Mesenchymal stem cell (in vitro differentiated cells and primary cell): ENCODE data around the gene HADHB.
A peak's percentile ranks its signal among the peaks of the same experiment; 100 is the strongest.

Experiments
- DNase-seq: peaks from one replicate; pipeline ENCODE4 v3.0.0-alpha.2; 2013
- H2AFZ ChIP-seq: one replicate; pipeline ENCODE4 v1.6.1; 2013; ENCODE audit warnings: low read depth, mild to moderate bottlenecking, control low read depth, inconsistent platforms, low read length, moderate library complexity
- H2AK5ac ChIP-seq: 2 replicates; pipeline ENCODE4 v1.6.1; 2013; ENCODE audit warnings: low read length, moderate library complexity, mild to moderate bottlenecking, inconsistent platforms; ENCODE audit not compliant: severe bottlenecking
- H2BK120ac ChIP-seq: one replicate; pipeline ENCODE4 v1.6.1; 2013; ENCODE audit warnings: low read depth, mild to moderate bottlenecking, inconsistent platforms, low read length, moderate library complexity
- H2BK12ac ChIP-seq, 2 experiments: one replicate each; pipeline ENCODE4 v1.6.1; 2013; ENCODE audit warnings: inconsistent platforms in 2 of 2, low read length in 2 of 2, mild to moderate bottlenecking in 2 of 2, moderate library complexity in 2 of 2, control low read depth in 1 of 2
- H2BK15ac ChIP-seq: one replicate; pipeline ENCODE4 v1.6.1; 2013; ENCODE audit warnings: mild to moderate bottlenecking, low read depth, inconsistent platforms; ENCODE audit not compliant: poor library complexity, severe bottlenecking
- H2BK5ac ChIP-seq: 2 replicates; pipeline ENCODE4 v1.6.1; 2013; ENCODE audit warnings: low read depth, mild to moderate bottlenecking, low read length, control low read depth, inconsistent platforms; ENCODE audit not compliant: poor library complexity, severe bottlenecking
- H3K14ac ChIP-seq, 2 experiments: one replicate each; pipeline ENCODE4 v1.6.1; 2013; ENCODE audit warnings: inconsistent platforms in 2 of 2, low read length in 2 of 2, control low read depth in 1 of 2, mild to moderate bottlenecking in 1 of 2, moderate library complexity in 1 of 2
- H3K18ac ChIP-seq, 2 experiments: one replicate each; pipeline ENCODE4 v1.6.1; 2013; ENCODE audit warnings: inconsistent platforms in 2 of 2, low read length in 2 of 2, control low read depth in 1 of 2, low read depth in 1 of 2, mild to moderate bottlenecking in 1 of 2
- H3K23ac ChIP-seq, 2 experiments: one replicate each; pipeline ENCODE4 v1.6.1; 2013; ENCODE audit warnings: inconsistent platforms in 2 of 2, low read length in 2 of 2, mild to moderate bottlenecking in 2 of 2, moderate library complexity in 2 of 2, control low read depth in 1 of 2
- H3K27ac ChIP-seq: 2 replicates; pipeline ENCODE4 v1.5.1; 2013; ENCODE audit warnings: mild to moderate bottlenecking, moderate library complexity, low read length, control low read depth, inconsistent platforms; ENCODE audit not compliant: poor library complexity, severe bottlenecking
- H3K27me3 ChIP-seq, 2 experiments: 2 replicates each; pipeline versions ENCODE4 v1.6.1 to v1.7.0; 2013; ENCODE audit warnings: low read length in 2 of 2, mild to moderate bottlenecking in 2 of 2, moderate library complexity in 2 of 2, control low read depth in 1 of 2, inconsistent platforms in 1 of 2; ENCODE audit not compliant: control insufficient read depth in 1 of 2, insufficient read depth in 1 of 2
- H3K36me3 ChIP-seq, 2 experiments: 2 replicates each; pipeline versions ENCODE4 v1.6.1 to v1.7.0; 2013; ENCODE audit warnings: low read length in 2 of 2, control low read depth in 1 of 2, inconsistent platforms in 1 of 2, low read depth in 1 of 2, mild to moderate bottlenecking in 1 of 2; ENCODE audit not compliant: insufficient read depth in 2 of 2, control insufficient read depth in 1 of 2
- H3K4ac ChIP-seq, 2 experiments: one replicate each; pipeline ENCODE4 v1.6.1; 2013; ENCODE audit warnings: inconsistent platforms in 2 of 2, low read length in 2 of 2, mild to moderate bottlenecking in 2 of 2, moderate library complexity in 2 of 2, control low read depth in 1 of 2, low read depth in 1 of 2
- H3K4me1 ChIP-seq: 2 replicates; pipeline ENCODE4 v1.6.1; 2013; ENCODE audit warnings: low read depth, low read length, control low read depth; ENCODE audit not compliant: control insufficient read depth, insufficient read depth
- H3K4me2 ChIP-seq: 2 replicates; pipeline ENCODE4 v1.6.1; 2013; ENCODE audit warnings: low read length, mild to moderate bottlenecking, inconsistent platforms; ENCODE audit not compliant: poor library complexity, severe bottlenecking
- H3K4me3 ChIP-seq, 2 experiments: 2 replicates each; pipeline versions ENCODE4 v1.5.1 to v1.7.0; 2013; ENCODE audit warnings: low read length in 2 of 2, mild to moderate bottlenecking in 2 of 2, control low read depth in 1 of 2, low read depth in 1 of 2; ENCODE audit not compliant: insufficient read depth in 1 of 2
- H3K79me1 ChIP-seq: replicated peaks from 2 replicates; pipeline ENCODE4 v1.6.1; 2013; ENCODE audit warnings: mild to moderate bottlenecking, control low read depth, low read length, inconsistent platforms; ENCODE audit not compliant: poor library complexity, severe bottlenecking
- H3K9ac ChIP-seq: 2 replicates; pipeline ENCODE4 v1.7.0; 2013; ENCODE audit warnings: mild to moderate bottlenecking, low read length, moderate library complexity
- H3K9me3 ChIP-seq: 2 replicates; pipeline ENCODE4 v1.7.0; 2013; ENCODE audit warnings: mild to moderate bottlenecking, low read length; ENCODE audit not compliant: control insufficient read depth
- H4K8ac ChIP-seq: one replicate; pipeline ENCODE4 v1.6.1; 2013; ENCODE audit warnings: inconsistent platforms, mild to moderate bottlenecking, low read length, moderate library complexity
- H4K91ac ChIP-seq: one replicate; pipeline ENCODE4 v1.6.1; 2013; ENCODE audit warnings: mild to moderate bottlenecking, low read length, inconsistent platforms
- WGBS: methylation state at CpG from one replicate; pipeline ENCODE4 v1.1.7; 2013; ENCODE audit warnings: mixed read lengths; 5-methylcytosine and 5-hydroxymethylcytosine counted together

The HADHB gene

DNA sequence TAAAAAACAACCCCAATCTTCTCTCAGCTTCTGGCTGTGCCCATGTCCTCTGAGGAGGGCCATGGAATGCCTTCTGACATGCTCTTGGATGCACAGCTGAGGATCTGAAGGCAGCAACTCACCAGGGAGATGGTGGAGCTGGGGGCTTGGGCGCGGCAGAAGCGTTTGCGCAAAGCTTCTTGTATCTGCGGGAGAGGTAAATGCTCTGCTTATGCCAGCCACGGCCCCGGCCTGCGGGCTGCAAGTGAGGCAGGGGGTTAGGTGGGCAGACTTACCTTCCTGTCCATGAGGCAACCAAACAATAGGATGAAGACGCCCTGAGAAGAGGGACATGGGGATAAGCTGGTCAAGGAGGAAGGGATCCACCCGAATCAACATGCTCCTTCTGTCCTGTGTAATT, 65.2 kb downstream of the HADHB start:
- Histone ChIP-seq H3K9me3 (no peaks in the 10 kb centered on the region), H3K4me3 (no peak overlapping the region), H3K4me1 (peaks cover 3% of the 10 kb centered on the region), H3K18ac (no peak overlapping the region), H3K27me3 (peaks cover 0 to 3% of the 10 kb centered on the region in 2 experiments), H3K79me1 (no peaks in the 10 kb centered on the region), H2BK12ac (no peak overlapping the region), H3K14ac (no peak overlapping the region), H3K36me3 (no peaks in the 10 kb centered on the region), H2BK5ac (no peak overlapping the region), H3K4ac (no peak overlapping the region), H3K9ac (no peak overlapping the region), H2BK120ac (no peak overlapping the region), H4K8ac (no peak overlapping the region), H4K91ac (no peak overlapping the region), H2AK5ac (no peak overlapping the region), H3K4me2 (no peak overlapping the region), H2AFZ (no peak overlapping the region), H3K23ac (no peak overlapping the region), H3K27ac (no peak overlapping the region), H2BK15ac (no peak overlapping the region)
- DNase-seq = no peak
- WGBS = 82% methylated on average over 9 of the region's 10 CpGs

- Histone ChIP-seq H4K8ac (no peak overlapping the region), H2BK120ac (no peak overlapping the region), H4K91ac (peak overlapping the region; percentile 45), H2BK15ac (no peak overlapping the region), H3K4me1 (peaks cover 3% of the 10 kb centered on the region), H3K79me1 (no peaks in the 10 kb centered on the region), H3K9me3 (no peaks in the 10 kb centered on the region), H3K9ac (no peak overlapping the region), H3K4ac (no peak overlapping the region), H3K4me2 (no peak overlapping the region), H3K18ac (no peak overlapping the region), H2AFZ (no peak overlapping the region), H3K14ac (no peak overlapping the region), H2BK5ac (no peak overlapping the region), H3K4me3 (no peak overlapping the region), H2BK12ac (no peak overlapping the region), H3K27ac (no peak overlapping the region), H2AK5ac (no peak overlapping the region), H3K23ac (no peak overlapping the region), H3K36me3 (no peaks in the 10 kb centered on the region), H3K27me3 (peaks cover 22 to 23% of the 10 kb centered on the region in 2 experiments)
- 86% methylated on average over 9 of the region's 9 CpGs for WGBS
- no peak for DNase-seq
Observed at GRCh38 chr2:26312471-26312870, 67.7 kb downstream of the HADHB start.

DNA sequence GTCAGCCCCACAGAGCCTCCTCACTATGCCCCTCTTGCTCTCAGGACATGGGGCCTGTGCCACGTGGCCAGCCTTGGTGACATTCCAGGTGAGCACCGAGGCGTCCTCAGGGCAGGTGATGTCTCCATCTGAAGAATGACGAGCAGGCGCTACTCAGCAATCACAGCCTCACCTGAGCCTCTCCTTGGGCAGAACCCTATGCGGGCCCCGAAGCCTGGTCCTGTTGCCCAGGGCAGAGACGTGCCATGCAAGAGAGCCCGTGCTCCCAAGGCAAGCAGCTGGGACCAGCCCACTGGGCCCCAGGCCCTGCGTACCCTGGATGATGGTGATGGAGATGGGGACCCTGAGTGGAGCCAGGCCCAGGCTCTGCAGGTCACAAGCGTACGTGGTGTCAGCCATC, 68.7 kb downstream of the HADHB start:
- no peaks in the 10 kb centered on the region for H3K36me3 ChIP-seq
- H2AK5ac ChIP-seq = no peak overlapping the region
- no peak overlapping the region for H3K27ac ChIP-seq
- DNase-seq = no peak
- H3K23ac ChIP-seq = no peak overlapping the region
- no peak overlapping the region for H3K9ac ChIP-seq
- H3K18ac ChIP-seq = no peak overlapping the region
- H3K4ac ChIP-seq = no peak overlapping the region
- no peak overlapping the region for H2BK120ac ChIP-seq
- no peaks in the 10 kb centered on the region for H3K79me1 ChIP-seq
- no peak overlapping the region for H3K4me2 ChIP-seq
- no peak overlapping the region for H3K4me3 ChIP-seq
- H2BK15ac ChIP-seq = no peak overlapping the region
- H2BK12ac ChIP-seq = no peak overlapping the region
- H4K8ac ChIP-seq = no peak overlapping the region
- no peaks in the 10 kb centered on the region for H3K9me3 ChIP-seq
- peaks cover 24 to 29% of the 10 kb centered on the region in 2 experiments for H3K27me3 ChIP-seq
- no peak overlapping the region for H2BK5ac ChIP-seq
- no peak overlapping the region for H3K14ac ChIP-seq
- no peak overlapping the region for H2AFZ ChIP-seq
- no peak overlapping the region for H4K91ac ChIP-seq
- H3K4me1 ChIP-seq = peaks cover 3% of the 10 kb centered on the region
- WGBS = 79% methylated on average over 12 of the region's 12 CpGs

GRCh38 chr2:26314243-26314642, 69.5 kb downstream of the HADHB start:
- Histone ChIP-seq H2BK5ac (no peak overlapping the region), H2AFZ (no peak overlapping the region), H4K91ac (no peak overlapping the region), H3K4me1 (peaks cover 3% of the 10 kb centered on the region), H3K9me3 (no peaks in the 10 kb centered on the region), H3K4ac (no peak overlapping the region), H3K4me2 (no peak overlapping the region), H4K8ac (no peak overlapping the region), H3K18ac (no peak overlapping the region), H3K4me3 (no peak overlapping the region), H3K9ac (no peak overlapping the region), H2BK15ac (no peak overlapping the region), H3K27ac (no peak overlapping the region), H2BK12ac (no peak overlapping the region), H3K27me3 (peaks cover 32 to 36% of the 10 kb centered on the region in 2 experiments), H2AK5ac (no peak overlapping the region), H2BK120ac (no peak overlapping the region), H3K23ac (peak overlapping the region in 1 of 2 experiments; percentile 15), H3K36me3 (no peaks in the 10 kb centered on the region), H3K79me1 (no peaks in the 10 kb centered on the region), H3K14ac (no peak overlapping the region)
- no peak for DNase-seq
- WGBS = 61% methylated on average over 8 of the region's 8 CpGs
